Dendritic cell treated with granulocyte-macrophage colony-stimulating factor and Interleukin-4, amounts not matched to agents 40 ng/mL and 50 ng/mL, for 4 days (primary cell): ENCODE measurements around the gene SLC22A31.
A peak's percentile ranks its signal among the peaks of the same experiment; 100 is the strongest.
"Not testable (repeated sequence)": the region's sequence is repeated elsewhere in the genome, so short reads cannot be mapped to it uniquely, and the experiment has no call there.

Experiments
- H3K27ac Mint-ChIP-seq: one replicate; pipeline ENCODE4 v1.8.0; 2022; ENCODE audit warnings: mild to moderate bottlenecking, mixed read lengths
- H3K27me3 Mint-ChIP-seq: one replicate; pipeline ENCODE4 v1.8.0; 2022; ENCODE audit warnings: mild to moderate bottlenecking, mixed read lengths
- H3K36me3 Mint-ChIP-seq: one replicate; pipeline ENCODE4 v1.8.0; 2022; ENCODE audit warnings: low read depth, mixed read lengths
- H3K4me1 Mint-ChIP-seq: one replicate; pipeline ENCODE4 v1.8.0; 2022; ENCODE audit warnings: low read depth, mixed read lengths
- H3K4me3 Mint-ChIP-seq: one replicate; pipeline ENCODE4 v1.8.0; 2022; ENCODE audit warnings: mild to moderate bottlenecking, moderate library complexity, mixed read lengths
- H3K9me3 Mint-ChIP-seq: one replicate; pipeline ENCODE4 v1.8.0; 2022; ENCODE audit warnings: mixed read lengths
- intact Hi-C: fragments of 100-400 bp; cut with micrococcal nuclease; formaldehyde crosslinking; loops from one replicate; pipeline ENCODE4 v1.15.0; 2022

Gene SLC22A31

DNA sequence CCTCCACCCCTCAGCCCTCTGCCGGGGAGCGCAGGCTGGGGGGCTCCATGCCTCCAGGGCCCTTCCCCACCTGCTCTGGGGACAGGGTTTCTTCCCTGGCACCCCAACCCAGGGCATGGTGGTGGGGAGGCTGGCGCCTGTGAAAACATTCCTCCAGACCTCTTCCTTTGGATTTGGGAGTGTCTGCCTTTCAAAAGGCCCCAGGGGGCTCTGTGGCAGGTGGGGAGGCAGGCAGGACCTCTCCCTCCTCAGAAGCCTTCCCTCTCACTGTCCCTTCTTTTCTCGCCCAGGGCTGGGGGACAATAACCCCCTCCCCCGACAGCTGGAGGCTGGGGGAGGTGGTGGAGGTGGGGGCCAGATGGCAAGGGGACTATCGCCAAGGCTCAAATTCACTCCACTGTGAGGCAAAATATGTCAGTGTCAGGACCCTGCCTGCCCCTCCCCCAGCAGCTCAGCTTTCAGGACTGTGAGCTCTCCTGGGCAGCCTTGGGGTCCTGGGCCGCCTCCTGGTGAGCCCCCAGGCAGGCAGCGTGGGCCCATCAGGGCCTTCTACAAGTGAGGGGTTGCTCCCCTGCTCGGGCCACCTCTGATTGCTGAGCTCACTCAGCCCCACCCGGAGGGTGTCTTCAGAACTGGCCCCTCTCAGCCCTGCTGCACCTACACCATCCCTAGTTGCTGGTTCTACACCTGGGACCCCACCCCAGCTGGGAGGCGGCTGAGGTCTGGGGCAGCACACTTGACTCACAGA is 27.0 kb downstream of the SLC22A31 start:
- H3K36me3 Mint-ChIP-seq, result no peaks in the 10 kb centered on the region
- intact Hi-C loops, result no loop called here
- H3K27ac Mint-ChIP-seq, result no peak overlapping the region
- H3K9me3 Mint-ChIP-seq, result no peaks in the 10 kb centered on the region
- H3K4me3 Mint-ChIP-seq, result no peak overlapping the region
- H3K27me3 Mint-ChIP-seq, result peaks cover 68% of the 10 kb centered on the region
- H3K4me1 Mint-ChIP-seq, result peaks cover 9% of the 10 kb centered on the region

DNA sequence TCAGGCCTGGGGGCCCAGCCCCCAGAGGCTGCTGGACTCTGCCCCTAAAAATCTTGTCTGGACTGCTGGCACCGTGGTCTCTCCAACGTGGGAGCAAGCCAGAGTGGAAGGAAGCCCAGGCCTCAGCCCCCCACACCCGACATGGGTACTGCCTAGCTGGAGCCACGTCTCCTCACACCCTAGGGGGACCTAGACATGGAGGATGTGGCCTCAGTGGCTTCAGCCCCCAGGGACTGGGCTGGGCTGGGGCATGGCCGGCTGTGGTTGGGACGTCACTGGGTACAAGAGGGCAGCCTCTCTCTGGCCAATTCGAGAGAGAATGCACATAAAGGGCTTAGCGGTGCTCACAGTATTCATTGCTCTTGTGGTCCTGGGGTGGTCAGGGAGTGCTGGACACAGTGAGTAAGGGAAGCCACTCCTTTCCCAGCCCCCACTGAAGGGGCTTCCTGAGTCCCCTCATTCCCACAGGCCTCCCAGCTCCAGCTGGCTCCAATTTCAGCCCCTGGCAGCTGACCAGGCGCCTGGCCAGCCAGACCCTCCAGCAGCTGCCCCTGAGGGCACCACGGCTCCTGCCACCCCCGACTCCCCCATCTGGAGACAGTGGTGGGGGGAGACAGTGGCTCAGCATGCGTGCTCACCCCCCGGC is 27.7 kb downstream of the SLC22A31 start:
- H3K27me3 Mint-ChIP-seq, result peaks cover 74% of the 10 kb centered on the region

DNA sequence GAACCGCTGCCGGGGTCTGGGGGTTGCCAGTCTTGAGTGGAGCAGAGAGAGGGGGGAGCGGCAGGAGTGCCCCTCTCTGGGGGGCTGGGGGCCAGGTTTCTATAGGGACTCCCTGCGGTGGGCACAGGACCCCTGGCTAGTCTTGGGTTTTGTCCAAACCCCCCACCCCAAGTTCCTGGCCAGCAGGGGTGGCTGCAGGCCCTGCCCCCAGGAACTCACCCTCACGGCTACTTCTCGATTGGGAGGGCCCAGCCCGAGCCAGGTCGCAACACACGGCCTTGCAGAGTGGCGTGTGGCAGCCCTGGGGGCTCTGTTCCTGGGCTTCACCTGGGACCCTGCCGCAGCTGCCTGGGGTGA is 28.2 kb downstream of the SLC22A31 start:
- intact Hi-C loops, result no loop called here
- peaks cover 18% of the 10 kb centered on the region for H3K4me1 Mint-ChIP-seq
- H3K4me3 Mint-ChIP-seq, result no peak overlapping the region
- no peak overlapping the region for H3K27ac Mint-ChIP-seq
- no peaks in the 10 kb centered on the region for H3K9me3 Mint-ChIP-seq
- H3K36me3 Mint-ChIP-seq, result no peaks in the 10 kb centered on the region
- peaks cover 74% of the 10 kb centered on the region for H3K27me3 Mint-ChIP-seq

More for the DNA sequence above, 27.7 kb downstream of the SLC22A31 start:
- Mint-ChIP-seq H3K4me1 (peaks cover 13% of the 10 kb centered on the region), H3K9me3 (no peaks in the 10 kb centered on the region), H3K4me3 (no peak overlapping the region), H3K36me3 (no peaks in the 10 kb centered on the region), H3K27ac (no peak overlapping the region)
- intact Hi-C loops, result no loop called here

DNA sequence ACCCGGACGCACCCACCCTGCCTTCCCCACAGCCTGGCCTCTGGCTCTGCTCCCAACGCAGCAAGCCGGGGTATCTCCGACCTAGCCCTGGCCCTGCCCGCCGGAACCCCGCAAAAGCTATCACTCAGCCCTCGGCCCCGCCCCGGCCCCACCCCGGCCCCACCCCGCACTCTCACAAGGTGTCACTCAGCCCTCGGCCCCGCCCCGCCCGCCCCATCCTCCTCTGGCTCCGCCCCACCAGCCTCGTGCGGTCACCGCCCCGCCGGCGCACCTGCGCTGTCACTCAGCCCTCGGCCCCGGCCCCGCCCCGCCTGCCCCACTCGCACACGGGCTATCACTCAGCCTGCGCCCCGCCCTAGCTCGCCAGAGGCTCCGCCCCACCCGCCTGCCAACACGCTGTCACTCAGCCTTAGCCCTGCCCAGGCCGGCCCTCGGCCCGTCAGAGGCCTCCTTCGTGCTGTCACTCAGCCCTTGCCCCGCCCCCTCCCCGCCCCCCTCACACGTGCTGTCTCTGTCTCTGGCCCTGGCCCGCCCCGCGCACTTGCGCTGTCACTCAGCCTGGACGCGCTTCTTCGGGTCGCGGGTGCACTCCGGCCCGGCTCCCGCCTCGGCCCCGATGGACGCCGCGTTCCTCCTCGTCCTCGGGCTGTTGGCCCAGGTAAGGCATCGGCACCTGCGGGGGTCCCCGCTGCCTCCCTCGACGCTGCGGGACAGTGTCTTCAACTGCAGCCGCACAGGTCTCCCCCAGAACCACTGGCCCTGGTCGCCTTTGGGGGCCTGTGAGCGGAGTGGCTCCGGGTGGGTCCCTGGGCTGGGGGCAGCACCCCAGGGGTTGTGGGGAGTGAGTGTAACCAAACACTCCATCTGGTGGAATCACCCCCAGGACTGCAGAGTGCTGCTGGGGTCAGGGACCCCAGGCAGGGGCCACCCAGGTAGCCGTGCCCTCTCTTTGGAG is 28.8 kb downstream of the SLC22A31 start, which contains the start of gene CDH15:
CDH15 (plus strand) TSS at position 533 of the 955 bp plus-strand sequence; CDS start at position 617, 84 bp downstream.
- intact Hi-C loops, result no loop called here
- Mint-ChIP-seq H3K4me3 (peak within 1 kb of the TSS; percentile 62), H3K9me3 (no peaks in the 10 kb centered on the region), H3K27ac (no peak within 1 kb of the TSS), H3K27me3 (peaks cover 78% of the 10 kb centered on the region), H3K36me3 (no peaks in the 10 kb centered on the region), H3K4me1 (peaks cover 21% of the 10 kb centered on the region)

DNA sequence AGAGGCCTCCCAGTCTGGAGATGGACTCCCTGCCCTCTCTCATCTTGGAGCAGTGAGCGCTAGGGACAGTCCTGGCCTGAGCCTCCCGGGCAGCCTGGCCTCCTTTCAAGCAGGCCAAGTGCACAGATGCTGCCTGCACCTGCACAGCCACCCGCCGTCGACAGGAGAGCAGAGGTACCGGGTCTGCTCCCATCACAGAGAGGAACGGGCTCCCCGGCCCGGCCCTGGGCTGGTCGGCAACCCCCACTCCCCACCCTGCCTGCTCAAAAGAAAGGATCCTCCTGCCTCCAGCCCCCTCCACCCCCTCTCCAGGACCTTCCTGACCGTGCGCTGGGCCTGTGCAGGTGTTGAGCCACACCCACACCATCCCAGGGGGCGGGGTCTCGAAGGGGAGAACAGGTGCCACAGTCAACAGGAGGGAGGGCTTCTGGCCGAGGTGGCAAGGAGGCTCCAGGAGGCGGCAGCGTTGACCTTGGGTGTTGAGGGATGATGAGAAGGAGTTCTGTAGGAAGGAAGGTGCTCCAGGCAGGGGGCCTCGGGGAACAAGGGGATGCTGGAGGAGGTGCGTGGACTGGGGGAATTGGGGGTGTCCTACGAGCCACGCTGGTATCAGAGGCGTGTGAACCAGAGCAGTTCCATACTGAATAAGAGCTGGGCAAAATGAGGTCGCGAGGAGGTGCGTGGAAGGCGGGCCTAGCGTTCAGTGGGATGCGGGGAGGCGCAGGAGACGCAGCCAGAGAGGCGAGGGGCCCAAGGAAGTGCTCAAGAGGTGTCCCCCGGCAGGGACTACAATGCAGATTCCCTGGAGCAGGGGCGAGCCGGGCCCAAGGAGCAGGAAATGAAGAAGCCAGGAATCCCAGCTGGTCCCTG is 29.8 kb downstream of the SLC22A31 start:
- H3K27me3 Mint-ChIP-seq, result peaks cover 82% of the 10 kb centered on the region
- H3K4me3 Mint-ChIP-seq, result peak overlapping the region; percentile 62
- no peak overlapping the region for H3K27ac Mint-ChIP-seq
- no peaks in the 10 kb centered on the region for H3K9me3 Mint-ChIP-seq
- H3K36me3 Mint-ChIP-seq, result no peaks in the 10 kb centered on the region
- H3K4me1 Mint-ChIP-seq, result peaks cover 21% of the 10 kb centered on the region
- intact Hi-C loops, result no loop called here

DNA sequence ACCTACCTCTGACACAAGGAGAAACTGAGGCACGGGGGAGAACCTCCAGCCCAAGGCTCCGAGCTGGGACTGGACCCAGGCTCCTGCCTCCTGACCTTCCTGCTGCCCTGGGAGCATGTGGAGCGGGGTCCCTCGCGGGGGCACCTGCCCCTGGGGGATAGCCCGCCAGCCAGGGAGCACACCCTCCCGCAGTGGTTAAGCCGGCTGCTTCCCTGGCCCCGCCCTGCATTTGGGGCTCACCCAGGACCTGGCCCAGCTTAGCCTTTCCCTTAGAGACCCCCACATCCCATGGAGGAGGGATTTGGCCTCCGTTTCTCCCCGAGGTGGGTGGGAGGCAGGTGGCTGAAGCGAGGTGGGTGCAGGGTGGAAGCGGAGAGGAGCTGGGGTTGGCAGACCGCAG is 30.6 kb downstream of the SLC22A31 start:
- intact Hi-C loops, result loop anchor here (5.0 kb wide), 3 partner anchors 227 to 432 kb away; partner anchors contain the start of gene APRT
- Mint-ChIP-seq H3K4me3 (no peak overlapping the region), H3K36me3 (no peaks in the 10 kb centered on the region), H3K27ac (no peak overlapping the region), H3K4me1 (peaks cover 21% of the 10 kb centered on the region), H3K9me3 (no peaks in the 10 kb centered on the region), H3K27me3 (peaks cover 79% of the 10 kb centered on the region)

DNA sequence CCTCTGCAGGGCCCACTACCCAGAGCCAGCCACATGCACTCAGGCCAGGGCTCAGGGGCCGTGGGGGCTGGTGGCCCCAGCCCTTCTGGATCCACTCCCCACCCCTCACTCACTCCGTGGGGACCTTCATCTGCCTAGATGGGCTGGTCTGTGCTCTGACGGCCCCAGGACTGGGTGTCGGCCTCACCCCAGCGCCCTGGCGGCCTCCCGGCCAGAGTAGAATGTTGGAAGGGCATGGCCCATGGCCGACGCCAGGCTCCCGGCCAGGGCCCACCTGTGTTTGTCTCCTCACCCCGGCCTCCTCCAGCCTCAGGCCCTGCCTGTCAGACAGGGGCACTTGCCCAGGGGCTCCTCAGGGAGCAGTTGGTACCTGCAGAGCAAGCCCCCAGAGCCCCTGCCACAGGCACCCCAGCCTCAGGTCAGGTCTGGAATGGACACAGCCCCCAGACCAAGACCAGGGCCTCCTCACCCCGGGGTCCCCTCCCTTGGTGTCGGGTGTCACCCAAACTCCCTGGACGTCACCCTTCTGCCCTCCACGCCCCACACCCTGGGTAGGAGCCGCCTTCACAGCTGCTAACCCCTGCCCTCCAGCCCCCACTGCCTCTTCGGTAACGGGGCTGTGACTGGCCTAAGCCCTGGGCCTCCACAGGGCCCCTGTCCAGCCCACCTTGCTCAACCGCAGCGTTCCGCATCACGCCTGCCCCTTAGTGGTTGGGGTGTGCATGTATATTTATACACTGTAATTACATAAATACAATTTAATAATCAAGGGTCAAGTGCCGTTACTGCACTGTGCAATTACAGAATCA is 31.8 kb downstream of the SLC22A31 start:
- Mint-ChIP-seq H3K4me1 (peaks cover 25% of the 10 kb centered on the region), H3K27me3 (peaks cover 72% of the 10 kb centered on the region), H3K36me3 (no peaks in the 10 kb centered on the region), H3K4me3 (no peak overlapping the region), H3K27ac (no peak overlapping the region), H3K9me3 (no peaks in the 10 kb centered on the region)
- intact Hi-C loops, result loop anchor here (5.0 kb wide), 3 partner anchors 226 to 431 kb away; partner anchors contain the start of gene APRT

DNA sequence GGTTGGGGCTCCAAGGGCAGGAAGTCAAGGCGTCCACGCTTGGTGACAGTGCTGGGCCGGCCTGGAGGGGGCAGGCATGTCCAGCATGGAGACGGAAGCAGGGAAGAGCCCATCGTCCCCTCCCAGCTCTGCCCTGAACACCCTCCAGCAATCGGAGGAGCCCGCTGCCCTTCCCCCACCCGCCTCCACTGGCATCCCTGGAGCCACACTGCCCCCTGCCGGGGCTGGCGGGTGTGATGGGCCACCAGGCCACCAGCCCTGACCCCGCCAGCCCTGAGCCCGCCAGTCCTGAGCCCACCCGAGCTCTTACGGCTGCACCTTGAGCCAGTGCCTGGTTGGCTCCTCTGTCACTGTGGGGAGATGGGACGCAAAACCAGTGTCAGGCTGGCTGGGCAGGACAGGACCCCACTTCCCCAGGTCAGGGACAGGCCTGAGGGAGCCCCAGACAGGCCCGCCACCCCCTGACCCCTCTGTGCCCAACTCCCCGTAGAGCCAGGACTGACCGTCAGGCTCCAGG is 32.9 kb downstream of the SLC22A31 start:
- H3K9me3 Mint-ChIP-seq, result no peaks in the 10 kb centered on the region
- intact Hi-C loops, result loop anchor here (5.0 kb wide), 3 partner anchors 225 to 430 kb away; partner anchors contain the start of gene APRT
- H3K27ac Mint-ChIP-seq, result no peak overlapping the region
- peaks cover 25% of the 10 kb centered on the region for H3K4me1 Mint-ChIP-seq
- H3K27me3 Mint-ChIP-seq, result peaks cover 63% of the 10 kb centered on the region
- no peaks in the 10 kb centered on the region for H3K36me3 Mint-ChIP-seq
- H3K4me3 Mint-ChIP-seq, result no peak overlapping the region

DNA sequence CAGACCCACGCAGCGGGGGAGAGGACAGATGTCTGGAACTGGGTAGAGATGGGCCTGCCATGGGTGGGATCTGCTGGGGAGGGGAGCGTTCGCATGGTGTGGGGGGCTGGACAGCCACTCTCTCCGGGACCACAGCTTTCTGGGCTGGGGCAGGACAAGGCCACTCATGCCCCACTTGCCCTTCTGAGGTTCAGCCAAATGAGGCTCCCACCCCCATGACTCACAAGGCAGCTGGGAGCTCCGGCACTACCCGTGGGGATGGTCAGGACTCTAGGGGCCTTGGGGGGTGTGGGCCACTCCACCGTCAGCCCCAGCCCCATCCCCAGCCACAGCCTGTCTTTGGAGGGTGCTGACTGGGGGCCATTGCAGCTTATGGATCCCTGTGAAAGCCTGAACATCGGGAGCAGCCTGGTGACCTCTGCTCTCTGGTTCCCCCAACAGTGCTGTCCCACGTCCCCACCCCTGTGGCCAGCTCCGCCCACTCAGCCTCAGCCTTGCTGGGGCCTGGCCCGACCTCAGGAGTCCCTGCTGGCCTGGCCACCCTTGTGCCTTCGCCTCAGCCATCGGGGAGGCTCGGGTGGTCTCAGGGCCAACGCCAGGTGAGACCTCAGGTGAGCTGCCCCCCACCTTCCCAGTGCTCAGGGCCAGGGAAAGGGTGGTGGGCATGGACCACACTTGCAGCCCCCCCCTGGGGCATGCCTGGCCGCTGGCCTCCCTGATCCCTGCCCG is 33.5 kb downstream of the SLC22A31 start:
- peaks cover 25% of the 10 kb centered on the region for H3K4me1 Mint-ChIP-seq
- no peak overlapping the region for H3K4me3 Mint-ChIP-seq
- no peak overlapping the region for H3K27ac Mint-ChIP-seq
- intact Hi-C loops, result loop anchor here (5.0 kb wide), 3 partner anchors 225 to 430 kb away; partner anchors contain the start of gene APRT
- H3K9me3 Mint-ChIP-seq, result no peaks in the 10 kb centered on the region
- H3K27me3 Mint-ChIP-seq, result peaks cover 57% of the 10 kb centered on the region
- H3K36me3 Mint-ChIP-seq, result no peaks in the 10 kb centered on the region

DNA sequence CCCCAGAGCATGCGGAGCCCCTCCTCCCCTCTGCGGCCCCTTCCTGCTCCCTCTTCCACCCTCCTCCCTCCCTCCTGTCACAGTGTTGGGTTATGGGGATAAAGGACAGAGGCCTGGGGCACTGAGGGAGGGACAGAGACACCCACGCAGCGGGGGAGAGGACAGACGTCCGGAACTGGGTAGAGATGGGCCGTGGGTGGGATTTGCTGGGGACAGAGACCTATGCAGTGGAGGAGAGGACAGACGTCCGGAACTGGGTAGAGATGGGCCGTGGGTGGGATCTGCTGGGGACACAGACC is 34.7 kb downstream of the SLC22A31 start:
- not testable (repeated sequence) for H3K4me3 Mint-ChIP-seq, H3K9me3 Mint-ChIP-seq, H3K27ac Mint-ChIP-seq, H3K36me3 Mint-ChIP-seq
- Mint-ChIP-seq H3K4me1 (peaks cover 21% of the 10 kb centered on the region), H3K27me3 (peaks cover 55% of the 10 kb centered on the region)
- intact Hi-C loops, result loop anchor here (5.0 kb wide), 3 partner anchors 223 to 428 kb away; partner anchors contain the start of gene APRT

DNA sequence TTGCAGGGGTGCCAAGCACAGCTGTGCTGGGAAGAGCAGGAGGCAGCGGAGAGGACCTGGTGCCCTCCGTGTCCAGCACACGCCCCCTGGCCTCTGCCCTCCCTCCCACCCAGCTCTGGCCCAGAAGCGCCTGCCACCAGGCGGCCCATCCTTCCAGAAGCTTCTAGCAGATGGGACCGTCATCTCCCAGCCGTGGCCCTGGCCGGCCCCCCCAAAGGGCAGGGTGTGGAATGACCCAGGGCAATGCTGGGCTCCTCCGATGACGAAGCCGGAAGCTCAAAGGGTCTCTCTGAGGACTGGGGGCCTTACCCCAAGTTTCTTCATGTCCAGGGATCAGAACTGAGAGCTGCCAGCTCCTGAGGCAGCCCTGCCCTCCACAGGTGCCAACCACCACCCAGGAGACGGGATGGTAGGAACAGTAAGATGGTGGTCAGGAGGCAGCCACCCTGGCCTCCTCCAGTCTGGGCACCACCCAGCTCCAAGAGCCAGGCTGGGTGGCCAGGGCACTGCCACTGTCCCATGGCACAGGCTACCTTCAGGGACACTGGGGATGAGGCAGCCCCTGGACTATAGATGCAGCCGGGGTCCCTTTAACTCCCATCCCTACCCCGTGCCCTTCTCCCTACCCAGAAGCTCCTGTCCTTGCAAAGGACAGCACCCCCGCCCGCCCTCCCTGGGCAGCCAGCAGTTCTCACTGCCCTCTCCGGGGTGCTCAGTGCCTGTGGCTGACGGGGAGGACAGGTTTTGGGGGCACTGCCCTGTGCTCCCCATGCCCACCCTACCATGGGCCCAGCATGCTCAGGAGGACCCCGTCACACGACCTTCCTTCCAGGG is 35.3 kb downstream of the SLC22A31 start:
- intact Hi-C loops, result loop anchor here (5.0 kb wide), 3 partner anchors 223 to 428 kb away; partner anchors contain the start of gene APRT
- Mint-ChIP-seq H3K27me3 (peaks cover 49% of the 10 kb centered on the region), H3K9me3 (no peaks in the 10 kb centered on the region), H3K27ac (no peak overlapping the region), H3K4me1 (peaks cover 16% of the 10 kb centered on the region), H3K4me3 (no peak overlapping the region), H3K36me3 (no peaks in the 10 kb centered on the region)
